SU-DHL-6 (cell line): Measurements from ENCODE around the gene GRM7.

ENCODE experiments used
- H2AFZ ChIP-seq: fragments of 200-600 bp; sonication (generic); 2 replicates; pipeline ENCODE4 v1.6.1; 2014; ENCODE audit warnings: low read depth, mild to moderate bottlenecking, moderate library complexity, mixed read lengths, antibody characterized with exemption, low read length; ENCODE audit not compliant: severe bottlenecking
- H3F3A ChIP-seq: fragments of 200-600 bp; shearing (Covaris generic); 2 replicates; pipeline ENCODE4 v1.6.0; 2016; ENCODE audit warnings: antibody characterized with exemption, mild to moderate bottlenecking; ENCODE audit not compliant: insufficient read depth
- H3K27ac ChIP-seq: fragments of 200-600 bp; sonication (generic); 2 replicates; pipeline ENCODE4 v1.5.1; 2016; ENCODE audit warnings: low read depth, mild to moderate bottlenecking, low read length, moderate library complexity, mixed read lengths
- H3K27me3 ChIP-seq: fragments of 200-600 bp; sonication (generic), shearing (Covaris generic); 2 replicates; pipeline ENCODE4 v1.6.0; 2014; ENCODE audit warnings: mild to moderate bottlenecking, low read length
- H3K36me3 ChIP-seq: fragments of 200-600 bp; sonication (generic); 2 replicates; pipeline ENCODE4 v1.6.1; 2014; ENCODE audit warnings: mild to moderate bottlenecking, low read length, mixed read lengths
- H3K4me2 ChIP-seq: fragments of 300-600, 200-600 bp; shearing (Covaris generic), sonication (generic); 2 replicates; pipeline ENCODE4 v1.6.0; 2014; ENCODE audit warnings: low read length, low read depth, mild to moderate bottlenecking; ENCODE audit not compliant: poor library complexity, severe bottlenecking
- H3K4me3 ChIP-seq: fragments of 200-600 bp; sonication (generic); 2 replicates; pipeline ENCODE4 v1.5.1; 2014; ENCODE audit warnings: antibody characterized with exemption, low read length, mild to moderate bottlenecking, mixed read lengths; ENCODE audit not compliant: insufficient read depth, poor library complexity, severe bottlenecking
- H3K79me2 ChIP-seq: fragments of 200-600 bp; sonication (generic); 2 replicates; pipeline ENCODE4 v1.6.1; 2014; ENCODE audit warnings: mild to moderate bottlenecking, low read length, moderate library complexity; ENCODE audit not compliant: insufficient read depth
- H3K9ac ChIP-seq: fragments of 200-600 bp; sonication (generic); 2 replicates; pipeline ENCODE4 v1.7.0; 2014; ENCODE audit warnings: mild to moderate bottlenecking, low read length
- H3K9me2 ChIP-seq: fragments of 200-600 bp; sonication (generic); replicated peaks from 2 replicates; pipeline ENCODE4 v1.6.1; 2014; ENCODE audit warnings: low read length; ENCODE audit not compliant: insufficient read depth
- H3K9me3 ChIP-seq: fragments of 200-600 bp; sonication (generic); 2 replicates; pipeline ENCODE4 v1.6.1; 2014; ENCODE audit warnings: low read length, mixed read lengths; ENCODE audit not compliant: insufficient read depth
- H4K20me1 ChIP-seq: fragments of 200-600 bp; sonication (generic); 2 replicates; pipeline ENCODE4 v1.6.1; 2014; ENCODE audit warnings: low read depth, mild to moderate bottlenecking, antibody characterized with exemption, low read length, moderate library complexity, mixed read lengths
- EZH2phosphoT487 ChIP-seq: fragments of 200-600 bp; sonication (generic), shearing (Covaris generic); conservative IDR thresholded peaks from 2 replicates; pipeline ENCODE4 v1.6.1; 2018; ENCODE audit warnings: mild to moderate bottlenecking, antibody characterized with exemption, low read length, moderate library complexity, mixed read lengths
- TF ChIP-seq, protein P1 (sequence below): fragments of 200-600 bp; sonication (generic); IDR thresholded peaks from one replicate; pipeline ENCODE4 v1.5.1; 2017; ENCODE audit warnings: antibody characterized with exemption, mild to moderate bottlenecking, low read length, moderate library complexity; ENCODE audit not compliant: insufficient read depth, poor library complexity, severe bottlenecking

The GRM7 gene

DNA sequence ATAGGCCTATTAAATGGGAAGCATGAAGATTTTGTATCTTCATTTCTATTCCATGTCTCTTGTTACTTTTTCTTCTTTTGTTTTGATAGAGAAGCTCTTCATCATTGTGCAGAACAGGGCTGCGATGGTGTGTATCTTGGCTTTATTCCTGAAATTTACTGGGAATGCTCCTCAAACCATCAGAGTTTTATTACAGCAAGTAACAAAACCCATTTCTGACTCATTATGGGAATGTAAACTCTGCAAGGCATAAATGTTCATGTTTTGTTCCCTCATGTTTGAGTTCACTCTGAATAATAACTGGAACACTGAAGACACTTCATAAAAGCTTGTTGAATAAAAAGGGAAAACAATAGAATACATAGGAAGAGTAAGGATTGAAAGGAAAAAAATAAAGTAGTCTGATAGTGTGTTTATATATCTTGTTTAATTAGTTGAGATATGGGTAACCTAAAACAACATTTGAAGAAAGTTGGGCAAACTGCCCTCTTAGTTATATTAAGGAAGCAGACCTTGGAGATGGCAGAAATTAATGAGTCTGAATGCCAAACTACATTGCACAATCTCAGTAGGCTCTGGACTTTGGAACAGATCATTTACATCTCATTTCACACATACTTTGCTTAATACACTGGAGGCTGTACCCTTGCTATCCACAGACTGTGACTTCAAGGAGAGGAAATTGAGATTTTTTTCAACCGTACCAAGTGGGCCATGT lies 521.5 kb downstream of the GRM7 start:
- no peaks in the 10 kb centered on the region for H3K9me2 ChIP-seq
- H3K36me3 ChIP-seq, result no peaks in the 10 kb centered on the region
- H2AFZ ChIP-seq, result no peak overlapping the region
- H3F3A ChIP-seq, result no peaks in the 10 kb centered on the region
- no peaks in the 10 kb centered on the region for H3K79me2 ChIP-seq
- no peaks in the 10 kb centered on the region for H4K20me1 ChIP-seq
- H3K27me3 ChIP-seq, result no peaks in the 10 kb centered on the region
- H3K4me2 ChIP-seq, result no peak overlapping the region
- H3K9ac ChIP-seq, result no peak overlapping the region
- H3K9me3 ChIP-seq, result no peaks in the 10 kb centered on the region
- no peak for TF ChIP-seq EZH2phosphoT487
- TF ChIP-seq, protein P1, sequence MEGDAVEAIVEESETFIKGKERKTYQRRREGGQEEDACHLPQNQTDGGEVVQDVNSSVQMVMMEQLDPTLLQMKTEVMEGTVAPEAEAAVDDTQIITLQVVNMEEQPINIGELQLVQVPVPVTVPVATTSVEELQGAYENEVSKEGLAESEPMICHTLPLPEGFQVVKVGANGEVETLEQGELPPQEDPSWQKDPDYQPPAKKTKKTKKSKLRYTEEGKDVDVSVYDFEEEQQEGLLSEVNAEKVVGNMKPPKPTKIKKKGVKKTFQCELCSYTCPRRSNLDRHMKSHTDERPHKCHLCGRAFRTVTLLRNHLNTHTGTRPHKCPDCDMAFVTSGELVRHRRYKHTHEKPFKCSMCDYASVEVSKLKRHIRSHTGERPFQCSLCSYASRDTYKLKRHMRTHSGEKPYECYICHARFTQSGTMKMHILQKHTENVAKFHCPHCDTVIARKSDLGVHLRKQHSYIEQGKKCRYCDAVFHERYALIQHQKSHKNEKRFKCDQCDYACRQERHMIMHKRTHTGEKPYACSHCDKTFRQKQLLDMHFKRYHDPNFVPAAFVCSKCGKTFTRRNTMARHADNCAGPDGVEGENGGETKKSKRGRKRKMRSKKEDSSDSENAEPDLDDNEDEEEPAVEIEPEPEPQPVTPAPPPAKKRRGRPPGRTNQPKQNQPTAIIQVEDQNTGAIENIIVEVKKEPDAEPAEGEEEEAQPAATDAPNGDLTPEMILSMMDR, result no peak
- no peak overlapping the region for H3K4me3 ChIP-seq
- no peak overlapping the region for H3K27ac ChIP-seq

DNA sequence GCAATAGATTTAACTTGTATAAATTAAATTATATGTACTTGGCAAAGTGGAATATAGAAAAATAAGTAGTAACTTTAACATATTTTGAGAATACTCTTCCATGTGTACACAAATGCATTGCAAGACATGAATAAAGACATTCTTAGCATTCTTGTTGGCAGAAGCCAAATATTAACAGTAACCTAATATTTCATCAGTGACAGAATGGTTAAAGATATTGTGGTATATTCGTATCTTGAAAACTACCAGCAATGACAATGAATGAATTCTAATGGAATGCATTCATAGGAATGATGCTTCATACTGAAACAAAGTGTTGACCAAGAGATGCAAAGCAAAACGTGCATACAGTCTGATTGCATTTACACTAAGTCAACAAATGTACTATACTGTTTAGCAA lies 524.7 kb downstream of the GRM7 start:
- no peak overlapping the region for H3K4me3 ChIP-seq
- H3K9ac ChIP-seq, result no peak overlapping the region
- no peaks in the 10 kb centered on the region for H3K79me2 ChIP-seq
- H2AFZ ChIP-seq, result no peak overlapping the region
- H4K20me1 ChIP-seq, result no peaks in the 10 kb centered on the region
- no peak overlapping the region for H3K4me2 ChIP-seq
- no peaks in the 10 kb centered on the region for H3K36me3 ChIP-seq
- H3K9me2 ChIP-seq, result no peaks in the 10 kb centered on the region
- H3K27ac ChIP-seq, result no peak overlapping the region
- no peaks in the 10 kb centered on the region for H3K9me3 ChIP-seq
- no peaks in the 10 kb centered on the region for H3F3A ChIP-seq
- no peaks in the 10 kb centered on the region for H3K27me3 ChIP-seq
- TF ChIP-seq EZH2phosphoT487, result no peak
- TF ChIP-seq, protein P1, result no peak

DNA sequence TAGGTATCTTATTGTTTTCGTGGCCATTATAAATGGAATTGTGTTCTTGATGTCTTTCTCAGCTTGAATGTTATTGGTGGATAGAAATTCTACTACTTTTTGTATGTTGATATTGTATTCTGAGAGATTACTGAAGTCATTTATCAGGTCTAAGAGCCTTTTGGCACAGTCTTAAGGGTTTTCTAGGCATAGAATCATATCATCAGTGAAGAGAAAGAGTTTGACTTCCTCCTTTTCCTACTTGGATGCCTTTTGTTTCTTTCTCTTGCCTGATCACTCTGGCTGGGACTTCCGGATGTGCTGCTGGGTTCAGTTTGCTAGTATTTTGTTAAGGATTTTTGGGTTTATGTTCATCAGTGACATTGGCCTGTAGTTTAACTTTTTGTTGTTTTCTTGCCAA lies 527.1 kb downstream of the GRM7 start:
- H3K36me3 ChIP-seq, result no peaks in the 10 kb centered on the region
- H2AFZ ChIP-seq, result no peak overlapping the region
- H3F3A ChIP-seq, result no peaks in the 10 kb centered on the region
- no peak overlapping the region for H3K4me2 ChIP-seq
- no peak overlapping the region for H3K4me3 ChIP-seq
- H4K20me1 ChIP-seq, result no peaks in the 10 kb centered on the region
- H3K9ac ChIP-seq, result no peak overlapping the region
- H3K79me2 ChIP-seq, result no peaks in the 10 kb centered on the region
- H3K27me3 ChIP-seq, result no peaks in the 10 kb centered on the region
- no peaks in the 10 kb centered on the region for H3K9me3 ChIP-seq
- TF ChIP-seq, protein P1, result no peak
- TF ChIP-seq EZH2phosphoT487, result no peak
- no peak overlapping the region for H3K27ac ChIP-seq
- H3K9me2 ChIP-seq, result no peaks in the 10 kb centered on the region
